ENCODE data around the gene AGPS.
A peak's percentile ranks its signal among the peaks of the same experiment; 100 is the strongest.
"Not testable (repeated sequence)": the region's sequence is repeated elsewhere in the genome, so short reads cannot be mapped to it uniquely, and the experiment has no call there.

AGPS gene

DNA sequence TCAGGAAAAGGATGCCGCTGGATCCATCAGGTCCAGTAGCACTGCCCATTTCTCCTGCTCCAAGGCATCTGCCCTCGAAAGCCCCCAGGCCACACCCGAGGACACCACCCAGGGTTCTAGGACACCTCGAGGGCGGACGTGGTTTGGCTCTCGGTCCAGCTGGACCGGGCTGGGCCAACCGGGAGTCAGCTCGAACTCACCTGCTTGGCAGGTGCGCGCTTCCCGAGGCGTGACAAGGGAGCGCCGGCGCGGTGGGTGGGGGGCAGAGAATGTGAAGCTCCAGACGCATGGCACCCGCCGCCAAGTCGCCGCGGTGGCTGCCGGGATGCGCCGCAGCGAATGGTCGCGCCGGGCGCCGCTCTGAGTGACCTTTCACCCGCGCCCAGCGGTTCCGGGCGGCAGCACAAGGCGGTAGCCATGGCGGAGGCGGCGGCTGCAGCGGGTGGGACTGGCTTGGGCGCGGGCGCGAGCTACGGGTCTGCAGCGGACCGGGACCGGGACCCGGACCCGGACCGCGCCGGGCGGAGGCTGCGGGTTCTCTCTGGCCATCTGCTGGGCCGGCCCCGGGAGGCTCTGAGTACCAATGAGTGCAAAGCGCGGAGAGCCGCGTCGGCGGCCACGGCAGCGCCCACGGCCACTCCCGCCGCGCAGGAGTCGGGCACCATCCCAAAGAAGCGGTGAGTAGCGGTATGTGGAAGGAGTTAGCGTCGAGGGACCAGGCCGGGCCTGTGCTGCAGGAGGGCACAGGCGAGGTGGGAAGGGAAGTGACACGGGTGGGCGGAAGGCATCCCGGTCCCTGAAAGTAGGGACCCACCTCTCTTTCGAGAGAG is at the start of gene AGPS:
AGPS (plus strand) TSS at position 401 of the 830 bp plus-strand sequence; CDS start at position 418, 17 bp downstream.
- peak within 1 kb of the TSS; percentile 86 to 98 for H3K4me3 Mint-ChIP-seq
- H3K27ac Mint-ChIP-seq, result peak within 1 kb of the TSS; percentile 95
- peaks cover 40 to 60% of the 10 kb centered on the region in 2 donors for H3K4me1 Mint-ChIP-seq
- DNase-seq (peak; percentile 75), ATAC-seq (replicated peaks) (peak; percentile 90 to 92)
- H3K36me3 Mint-ChIP-seq, result peaks cover 14 to 36% of the 10 kb centered on the region in 2 donors
- H3K27me3 Mint-ChIP-seq, result no peaks in the 10 kb centered on the region
- no peaks in the 10 kb centered on the region for H3K9me3 Mint-ChIP-seq

DNA sequence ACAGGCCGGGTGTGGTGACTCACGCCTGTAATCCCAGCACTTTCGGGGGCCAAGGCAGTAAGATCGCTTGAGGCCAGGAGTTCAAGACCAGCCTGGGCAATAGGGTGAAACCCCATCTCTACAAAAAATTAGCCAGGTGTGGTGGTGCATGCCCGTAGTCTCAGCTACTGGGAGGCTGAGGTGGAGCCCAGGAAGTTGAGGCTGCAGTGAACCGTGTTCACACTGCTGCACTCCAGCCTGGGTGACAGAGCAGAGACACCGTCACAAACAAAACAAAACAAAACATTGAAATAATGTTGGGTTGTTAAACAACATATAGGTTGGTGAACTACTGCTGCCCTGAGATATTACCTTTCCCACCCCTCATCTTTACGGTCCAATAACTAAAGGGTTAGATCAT is 48.8 kb upstream of the AGPS start:
- H3K27me3 Mint-ChIP-seq, result no peaks in the 10 kb centered on the region
- no peaks in the 10 kb centered on the region for H3K9me3 Mint-ChIP-seq
- ATAC-seq (replicated peaks) (no peak), DNase-seq (no peak)
- no peak overlapping the region for H3K27ac Mint-ChIP-seq
- H3K4me1 Mint-ChIP-seq, result no peaks in the 10 kb centered on the region
- no peak overlapping the region for H3K4me3 Mint-ChIP-seq
- H3K36me3 Mint-ChIP-seq, result no peaks in the 10 kb centered on the region

DNA sequence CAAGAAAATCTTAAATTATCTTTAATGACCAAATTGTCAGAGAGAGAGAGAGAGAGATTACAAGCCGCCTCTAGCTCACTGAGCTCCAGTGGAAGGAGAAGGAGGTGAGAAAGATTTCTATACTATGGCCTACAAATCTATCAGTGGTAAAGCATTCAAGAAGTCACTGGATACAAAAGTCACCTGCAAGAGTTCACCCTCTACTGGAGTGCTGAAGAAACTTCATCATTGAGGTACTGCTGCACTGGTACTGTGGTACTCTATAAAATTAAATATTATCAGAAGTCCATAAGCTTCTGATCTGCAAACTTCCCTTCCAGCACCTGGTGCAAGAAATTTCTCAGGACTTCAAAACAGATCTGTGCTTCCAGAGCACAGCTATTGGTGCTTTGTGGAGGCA is 48.3 kb upstream of the AGPS start:
- Mint-ChIP-seq H3K4me1 (no peaks in the 10 kb centered on the region), H3K4me3 (no peak overlapping the region), H3K27ac (no peak overlapping the region), H3K27me3 (no peaks in the 10 kb centered on the region), H3K36me3 (no peaks in the 10 kb centered on the region), H3K9me3 (no peaks in the 10 kb centered on the region)
- ATAC-seq (replicated peaks) (no peak), DNase-seq (no peak)

DNA sequence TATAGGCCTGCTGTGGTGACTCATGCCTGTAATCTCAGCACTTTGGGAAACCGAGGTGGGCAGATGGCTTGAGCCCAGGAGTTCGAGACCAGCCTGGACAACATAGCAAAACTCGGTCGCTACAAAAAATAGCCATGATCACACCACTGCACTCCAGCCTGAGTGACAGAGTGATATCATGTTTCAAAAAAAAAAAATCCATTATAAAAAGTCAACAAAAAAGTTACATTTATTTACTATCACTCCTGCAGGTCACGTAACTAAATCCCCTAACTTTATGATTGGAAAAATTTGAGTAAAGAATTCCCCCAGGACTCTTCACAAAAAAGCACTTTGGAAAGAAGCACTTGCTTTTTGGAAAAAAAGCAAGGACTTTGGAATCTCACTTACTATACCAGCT is 46.4 kb upstream of the AGPS start:
- H3K9me3 Mint-ChIP-seq, result no peaks in the 10 kb centered on the region
- H3K4me1 Mint-ChIP-seq, result no peaks in the 10 kb centered on the region
- no peak overlapping the region for H3K27ac Mint-ChIP-seq
- no peak for DNase-seq
- no peak overlapping the region for H3K4me3 Mint-ChIP-seq
- no peak for ATAC-seq (replicated peaks)
- H3K36me3 Mint-ChIP-seq, result no peaks in the 10 kb centered on the region
- H3K27me3 Mint-ChIP-seq, result no peaks in the 10 kb centered on the region

DNA sequence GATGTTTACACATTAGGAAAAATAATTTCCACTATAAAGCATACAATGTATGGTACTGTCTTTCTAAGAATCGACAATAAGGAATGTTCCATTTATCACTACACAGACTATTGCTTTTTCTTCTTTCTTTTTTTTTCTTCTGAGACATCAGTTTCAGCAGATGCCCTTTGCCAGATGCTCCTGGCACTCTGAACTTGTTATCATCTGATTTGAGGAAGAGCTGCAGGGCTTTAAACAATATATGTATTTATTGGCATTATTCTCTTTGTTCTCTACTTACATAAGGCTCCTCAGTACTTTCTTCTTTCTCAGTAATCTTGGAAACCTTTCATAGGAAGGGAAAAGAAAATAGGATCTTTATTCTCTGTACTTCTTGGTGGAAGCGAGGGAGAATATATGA is 45.0 kb upstream of the AGPS start:
- Mint-ChIP-seq H3K36me3 (no peaks in the 10 kb centered on the region), H3K4me3 (no peak overlapping the region), H3K4me1 (peaks cover 0 to 9% of the 10 kb centered on the region in 2 donors), H3K27me3 (no peaks in the 10 kb centered on the region), H3K27ac (no peak overlapping the region), H3K9me3 (no peaks in the 10 kb centered on the region)
- no peak for DNase-seq
- ATAC-seq (replicated peaks), result no peak

DNA sequence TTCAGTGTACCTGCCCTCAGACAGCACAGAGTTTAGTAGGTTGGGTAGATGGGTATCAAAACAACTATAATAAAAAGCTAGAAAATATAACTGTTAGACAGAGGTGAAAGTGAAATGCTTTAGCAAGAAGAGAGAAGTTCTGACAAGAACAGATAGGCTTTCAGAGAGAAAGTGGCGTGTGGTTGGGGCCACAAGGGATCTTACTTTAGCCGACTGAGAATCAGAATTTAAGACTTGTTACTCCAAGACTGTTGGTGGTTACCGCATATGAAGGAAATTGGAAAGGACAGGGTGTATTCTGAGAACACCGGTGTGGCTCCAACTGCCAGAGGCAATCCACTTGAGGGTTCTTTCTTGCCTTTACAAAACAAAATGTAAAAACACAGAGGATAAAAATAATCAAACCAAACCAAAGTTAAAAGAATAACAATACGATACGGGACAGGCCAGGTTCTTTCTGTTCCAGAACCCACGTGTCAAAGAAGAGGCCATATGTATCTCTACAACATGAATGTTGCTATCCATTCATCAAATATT is 44.4 kb upstream of the AGPS start:
- ATAC-seq (replicated peaks), result no peak
- Mint-ChIP-seq H3K27ac (no peak overlapping the region), H3K36me3 (no peaks in the 10 kb centered on the region), H3K27me3 (no peaks in the 10 kb centered on the region), H3K4me3 (no peak overlapping the region), H3K9me3 (no peaks in the 10 kb centered on the region), H3K4me1 (peaks cover 0 to 15% of the 10 kb centered on the region in 2 donors)
- no peak for DNase-seq

DNA sequence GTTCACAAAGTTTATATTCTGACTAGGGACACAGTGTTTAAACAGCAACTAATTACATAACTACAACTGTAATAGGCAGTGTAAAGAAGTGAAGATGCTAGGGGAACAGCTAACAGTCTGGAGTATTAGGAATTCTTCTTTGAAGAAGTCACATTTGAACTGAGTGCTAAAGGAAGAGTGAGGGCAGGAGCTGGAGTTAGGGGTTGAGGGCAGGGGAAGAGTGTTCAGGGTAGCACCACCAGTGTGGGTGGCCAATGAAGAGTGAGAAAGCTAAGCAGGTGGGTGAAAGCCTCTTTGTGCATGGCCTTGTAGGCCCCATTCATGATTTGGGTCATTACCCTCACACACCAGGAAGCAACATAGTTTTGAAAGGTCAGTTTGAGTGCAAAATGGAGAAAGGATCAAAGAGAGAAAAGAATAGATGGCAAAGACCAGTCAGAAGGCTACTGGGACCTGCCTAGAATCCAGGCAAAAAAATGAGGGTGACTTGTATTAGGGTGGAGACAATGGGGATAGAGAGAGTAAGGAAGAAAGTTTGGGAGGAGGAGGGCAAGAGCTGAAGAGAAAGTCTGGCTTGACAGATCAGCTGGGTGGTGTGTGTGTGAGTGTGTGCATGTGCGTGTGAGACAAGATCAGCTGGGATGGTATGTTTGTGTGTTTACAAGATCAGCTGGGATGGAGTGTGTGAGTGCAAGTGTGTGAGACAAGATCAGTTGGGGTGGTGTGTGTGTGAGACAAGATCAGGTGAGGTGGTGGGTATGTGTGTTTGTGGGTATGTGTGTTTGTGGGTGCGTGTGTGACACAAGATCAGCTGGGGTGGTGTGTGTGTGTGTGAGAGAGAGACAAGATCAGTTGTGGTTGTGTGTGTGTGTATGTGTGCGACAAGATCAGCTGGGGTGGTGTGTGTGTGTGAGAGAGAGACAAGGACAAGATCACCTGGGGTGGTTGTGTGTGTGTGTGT is 43.6 kb upstream of the AGPS start:
- Mint-ChIP-seq H3K36me3 (no peaks in the 10 kb centered on the region), H3K27me3 (no peaks in the 10 kb centered on the region), H3K27ac (no peak overlapping the region), H3K4me1 (peaks cover 0 to 17% of the 10 kb centered on the region in 2 donors), H3K9me3 (no peaks in the 10 kb centered on the region), H3K4me3 (no peak overlapping the region)
- no peak for DNase-seq
- ATAC-seq (replicated peaks), result peak; percentile 46 to 60

DNA sequence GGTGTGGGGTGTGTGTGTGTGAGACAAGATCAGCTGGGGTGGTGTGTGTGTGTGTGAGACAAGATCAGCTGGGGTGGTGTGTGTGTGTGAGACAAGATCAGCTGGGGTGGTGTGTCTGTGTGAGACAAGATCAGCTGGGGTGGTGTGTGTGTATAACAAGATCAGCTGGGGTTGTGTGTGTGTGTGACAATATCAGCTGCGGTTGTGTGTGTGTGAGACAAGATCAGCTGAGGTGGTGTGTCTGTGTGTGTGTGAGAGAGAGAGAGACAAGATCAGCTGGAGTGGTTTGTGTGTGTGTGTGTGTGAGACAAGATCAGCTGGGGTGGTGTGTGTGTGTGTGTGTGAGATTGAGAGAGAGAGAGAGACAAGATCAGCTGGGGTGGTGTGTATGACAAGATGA is 41.9 kb upstream of the AGPS start:
- not testable (repeated sequence) for H3K9me3 Mint-ChIP-seq; DNase-seq; H3K4me3 Mint-ChIP-seq; H3K27me3 Mint-ChIP-seq; H3K27ac Mint-ChIP-seq; ATAC-seq (replicated peaks); H3K36me3 Mint-ChIP-seq
- H3K4me1 Mint-ChIP-seq, result peaks cover 0 to 17% of the 10 kb centered on the region in 2 donors

DNA sequence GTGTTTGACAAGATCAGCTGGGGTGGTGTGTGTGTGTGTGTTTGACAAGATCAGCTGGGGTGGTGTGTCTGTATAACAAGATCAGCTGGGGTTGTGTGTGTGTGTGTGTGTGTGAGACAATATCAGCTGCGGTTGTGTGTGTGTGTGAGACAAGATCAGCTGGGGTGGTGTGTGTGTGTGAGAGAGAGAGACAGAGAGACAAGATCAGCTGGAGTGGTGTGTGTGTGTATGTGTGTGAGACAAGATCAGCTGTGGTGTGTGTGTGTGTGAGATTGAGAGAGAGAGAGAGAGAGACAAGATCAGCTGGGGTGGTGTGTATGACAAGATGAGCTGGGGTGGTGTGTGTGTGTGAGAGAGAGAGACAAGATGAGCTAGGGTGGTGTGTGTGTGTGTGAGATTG is 41.5 kb upstream of the AGPS start:
- not testable (repeated sequence) for H3K36me3 Mint-ChIP-seq; H3K27ac Mint-ChIP-seq; ATAC-seq (replicated peaks); H3K27me3 Mint-ChIP-seq; DNase-seq; H3K9me3 Mint-ChIP-seq; H3K4me3 Mint-ChIP-seq
- peaks cover 0 to 17% of the 10 kb centered on the region in 2 donors for H3K4me1 Mint-ChIP-seq

DNA sequence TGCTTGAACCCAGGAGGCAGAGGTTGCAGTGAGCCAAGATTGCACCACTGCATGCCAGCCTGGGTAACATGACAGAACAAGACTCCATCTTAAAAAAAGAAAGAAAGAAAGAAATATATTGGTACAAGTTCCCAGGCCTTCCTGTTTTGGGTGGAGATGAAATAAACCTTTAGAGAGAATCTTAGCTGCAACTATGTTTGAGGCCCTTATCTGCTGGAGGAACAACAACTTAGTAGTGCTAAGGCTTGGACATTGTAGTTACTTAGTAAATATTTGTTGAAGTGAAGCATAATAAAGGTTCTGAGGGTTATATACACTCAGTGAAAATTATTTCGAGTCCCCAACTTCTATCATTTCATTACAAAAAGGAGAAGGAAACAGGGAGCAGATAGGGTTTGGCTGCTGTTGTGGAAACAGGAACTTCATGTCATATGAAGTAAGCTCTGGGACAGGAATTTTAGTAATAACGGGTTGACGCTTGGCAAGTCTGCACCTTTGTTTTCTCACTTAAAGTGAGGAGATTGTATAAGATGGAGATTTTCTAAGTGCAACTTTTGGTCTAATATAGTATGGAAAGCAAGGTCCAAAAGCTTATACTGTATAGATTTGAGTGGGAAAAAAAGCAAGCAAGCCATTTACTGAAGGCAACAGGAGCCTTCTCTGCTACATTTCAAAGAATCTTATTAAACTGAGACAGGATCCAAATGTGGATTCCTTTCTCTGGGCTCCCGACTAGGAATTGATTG is 40.0 kb upstream of the AGPS start:
- H3K4me1 Mint-ChIP-seq, result peaks cover 0 to 17% of the 10 kb centered on the region in 2 donors
- no peaks in the 10 kb centered on the region for H3K9me3 Mint-ChIP-seq
- H3K27ac Mint-ChIP-seq, result peak overlapping the region; percentile 6
- no peak overlapping the region for H3K4me3 Mint-ChIP-seq
- DNase-seq (no peak), ATAC-seq (replicated peaks) (no peak)
- no peaks in the 10 kb centered on the region for H3K27me3 Mint-ChIP-seq
- H3K36me3 Mint-ChIP-seq, result no peaks in the 10 kb centered on the region

DNA sequence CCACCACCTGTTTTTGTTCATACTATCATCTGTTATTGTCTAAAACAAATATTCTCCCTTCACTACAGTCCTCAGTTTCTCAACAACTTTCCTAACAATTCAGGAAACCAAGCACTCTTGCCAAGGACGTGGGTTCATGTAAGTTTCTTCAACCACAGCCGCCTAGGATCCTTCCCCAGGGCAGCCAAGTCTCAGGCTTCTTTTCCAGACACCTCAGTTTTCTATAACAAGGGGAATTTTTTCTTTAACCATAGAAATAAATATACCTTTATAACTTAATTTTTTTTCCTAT is 39.4 kb upstream of the AGPS start:
- Mint-ChIP-seq H3K4me3 (no peak overlapping the region), H3K4me1 (peaks cover 0 to 17% of the 10 kb centered on the region in 2 donors), H3K36me3 (no peaks in the 10 kb centered on the region), H3K9me3 (no peaks in the 10 kb centered on the region), H3K27ac (peak overlapping the region; percentile 6), H3K27me3 (no peaks in the 10 kb centered on the region)
- DNase-seq, result no peak
- ATAC-seq (replicated peaks), result no peak

DNA sequence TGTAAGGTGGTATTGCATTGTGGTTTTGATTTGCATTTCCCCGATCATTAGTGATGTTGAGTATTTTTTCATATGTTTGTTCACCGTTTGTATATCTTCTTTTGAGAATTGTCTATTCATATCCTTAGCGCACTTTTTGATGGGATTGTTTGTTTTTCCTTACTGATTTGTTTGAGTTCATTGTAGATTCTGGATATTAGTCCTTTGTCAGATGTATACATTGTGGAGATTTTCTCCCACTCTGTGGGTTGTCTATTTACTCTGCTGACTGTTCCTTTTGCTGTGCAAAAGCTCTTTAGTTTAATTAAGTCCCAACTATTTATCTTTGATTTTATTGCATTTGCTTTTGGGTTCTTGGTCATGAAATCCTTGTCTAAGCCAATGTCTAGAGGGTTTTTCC is 38.0 kb upstream of the AGPS start:
- H3K4me1 Mint-ChIP-seq, result peaks cover 0 to 17% of the 10 kb centered on the region in 2 donors
- ATAC-seq (replicated peaks); H3K27ac Mint-ChIP-seq; H3K36me3 Mint-ChIP-seq; H3K4me3 Mint-ChIP-seq; H3K9me3 Mint-ChIP-seq; H3K27me3 Mint-ChIP-seq; DNase-seq: not testable (repeated sequence)

DNA sequence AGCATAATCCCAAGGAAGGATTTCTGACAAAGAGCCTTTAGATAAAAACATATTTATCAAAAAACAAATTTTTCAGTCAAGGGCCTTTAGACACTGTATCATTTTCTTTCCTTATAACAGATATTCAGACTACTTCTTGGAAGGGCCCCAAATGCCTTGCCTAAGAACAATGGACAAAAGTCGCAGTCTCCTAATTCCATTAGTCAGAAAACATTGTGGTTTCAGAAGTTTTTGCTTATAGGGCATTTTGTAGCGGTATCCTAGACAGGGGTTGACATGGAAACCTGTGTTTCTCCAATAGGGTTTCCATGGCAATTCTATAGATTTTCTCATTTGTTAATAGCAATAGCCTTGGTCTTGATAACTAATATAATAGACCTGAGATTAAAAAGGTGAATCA is 36.7 kb upstream of the AGPS start:
- ATAC-seq (replicated peaks) (no peak), DNase-seq (no peak)
- H3K4me3 Mint-ChIP-seq, result no peak overlapping the region
- no peaks in the 10 kb centered on the region for H3K36me3 Mint-ChIP-seq
- no peak overlapping the region for H3K27ac Mint-ChIP-seq
- H3K9me3 Mint-ChIP-seq, result no peaks in the 10 kb centered on the region
- peaks cover 0 to 17% of the 10 kb centered on the region in 2 donors for H3K4me1 Mint-ChIP-seq
- H3K27me3 Mint-ChIP-seq, result no peaks in the 10 kb centered on the region

Measured in stimulated activated naive B cell treated with anti-CD40 and anti-IgM and Interleukin-4, amounts not matched to agents 10 μg/mL and 1 μg/mL and 100 μg/mL, for 72 hours (primary cell).